ENCODE results near the gene PLGRKT. TPM values are rescaled to one million over a fixed set of nuclear protein-coding genes. Genes with fewer than 3 reads are reported as not detected.

Gene PLGRKT
- total RNA-seq, 1 donor from 2014 or later: not detected

- TF ChIP-seq CTCF (IDR thresholded peaks at IDR 0.05): no peak
- DNase-seq (ENCODE audit: low spot score in 2 of 2): no peak
- Histone ChIP-seq H3K4me1 (no peaks in the 10 kb centered on the region), H3K4me3 (no peak overlapping the region), H3K9me3 (no peaks in the 10 kb centered on the region), H3K27me3 (no peaks in the 10 kb centered on the region), H3K27ac (no peak overlapping the region), H3K36me3 (no peaks in the 10 kb centered on the region)
- intact Hi-C loops (cut with DNase I): no loop called here
Observed at GRCh38 chr9:5389109-5389732, 48.5 kb downstream of the PLGRKT start.

- no peaks in the 10 kb centered on the region for H3K4me1 ChIP-seq
- no peak for TF ChIP-seq CTCF (IDR thresholded peaks at IDR 0.05)
- H3K36me3 ChIP-seq: no peaks in the 10 kb centered on the region
- H3K27me3 ChIP-seq: no peaks in the 10 kb centered on the region
- H3K9me3 ChIP-seq: no peaks in the 10 kb centered on the region
- no peak overlapping the region for H3K27ac ChIP-seq
- intact Hi-C loops (cut with DNase I): no loop called here
- no peak for DNase-seq (ENCODE audit: low spot score in 2 of 2)
- no peak overlapping the region for H3K4me3 ChIP-seq
Observed at GRCh38 chr9:5388026-5388819, 49.5 kb downstream of the PLGRKT start.

GRCh38 chr9:5384436-5384835 is 53.3 kb downstream of the PLGRKT start:
- Histone ChIP-seq H3K4me1 (no peaks in the 10 kb centered on the region), H3K9me3 (no peaks in the 10 kb centered on the region), H3K27me3 (no peaks in the 10 kb centered on the region), H3K36me3 (peaks cover 0 to 4% of the 10 kb centered on the region in 2 donors), H3K27ac (no peak overlapping the region), H3K4me3 (no peak overlapping the region)
- DNase-seq (ENCODE audit: low spot score in 2 of 2): no peak
- TF ChIP-seq CTCF (IDR thresholded peaks at IDR 0.05): no peak
- intact Hi-C loops (cut with DNase I): no loop called here

GRCh38 chr9:5382479-5382878 is 55.2 kb downstream of the PLGRKT start:
- H3K27ac ChIP-seq: no peak overlapping the region

GRCh38 chr9:5375790-5376477 is 61.8 kb downstream of the PLGRKT start:
- TF ChIP-seq CTCF (IDR thresholded peaks at IDR 0.05): no peak
- no peaks in the 10 kb centered on the region for H3K9me3 ChIP-seq
- H3K27me3 ChIP-seq: no peaks in the 10 kb centered on the region
- peaks cover 0 to under 1% of the 10 kb centered on the region in 2 donors for H3K36me3 ChIP-seq
- intact Hi-C loops (cut with DNase I): no loop called here
- no peak for DNase-seq (ENCODE audit: low spot score in 2 of 2)
- H3K27ac ChIP-seq: no peak overlapping the region
- no peak overlapping the region for H3K4me3 ChIP-seq
- H3K4me1 ChIP-seq: no peaks in the 10 kb centered on the region

More at GRCh38 chr9:5382479-5382878, 55.2 kb downstream of the PLGRKT start:
- no peaks in the 10 kb centered on the region for H3K4me1 ChIP-seq
- H3K4me3 ChIP-seq: no peak overlapping the region
- H3K9me3 ChIP-seq: no peaks in the 10 kb centered on the region
- intact Hi-C loops (cut with DNase I): no loop called here
- no peak for TF ChIP-seq CTCF (IDR thresholded peaks at IDR 0.05)
- DNase-seq (ENCODE audit: low spot score in 2 of 2): no peak
- H3K27me3 ChIP-seq: no peaks in the 10 kb centered on the region
- peaks cover 0 to 4% of the 10 kb centered on the region in 2 donors for H3K36me3 ChIP-seq

Measured in ascending aorta (tissue), 2 donors.